OCI-LY7 (cell line): Measurements from ENCODE around the gene SERINC1. TPM values are rescaled to one million over a fixed set of nuclear protein-coding genes. Genes with fewer than 3 reads are reported as not detected.
"Not testable (repeated sequence)": the region's sequence is repeated elsewhere in the genome, so short reads cannot be mapped to it uniquely, and the experiment has no call there.

Experiments used
- BruUV-seq: library from RNA; stranded (reverse); fragments of 400-500 nt; replicated peaks from 2 replicates; lab custom pipeline; 2021; lab: Mats Ljungman, UMichigan
- CTCF ChIA-PET: fragments of 300-600 bp; sonication (Branson Sonifier 250); formaldehyde crosslinking; loops from one replicate; lab custom pipeline; 2022; ENCODE audit warnings: antibody characterized with exemption; ENCODE audit not compliant: unreplicated experiment; lab: Charles Lee
- POLR2A ChIA-PET: fragments of 300-600 bp; sonication (Branson Sonifier 250); formaldehyde crosslinking; loops from one replicate; lab custom pipeline; 2022; ENCODE audit warnings: antibody characterized with exemption; lab: Charles Lee
- DNase-seq: peaks from one replicate; pipeline ENCODE4 v3.0.0-alpha.2; 2015; ENCODE audit warnings: low spot score
- H2AFZ ChIP-seq: fragments of 200-600 bp; sonication (generic), shearing (Covaris generic); 2 replicates; pipeline ENCODE4 v1.6.1; 2014; ENCODE audit warnings: mild to moderate bottlenecking, antibody characterized with exemption, low read length, moderate library complexity
- H3K27ac ChIP-seq: fragments of 200-600 bp; sonication (generic); 2 replicates; pipeline ENCODE4 v1.5.1; 2014; ENCODE audit warnings: mixed run types, low read depth, mild to moderate bottlenecking, moderate library complexity, low read length, inconsistent platforms; ENCODE audit not compliant: poor library complexity, severe bottlenecking
- H3K36me3 ChIP-seq: fragments of 200-600 bp; sonication (generic); 2 replicates; pipeline ENCODE4 v1.6.1; 2014; ENCODE audit warnings: mild to moderate bottlenecking, antibody characterized with exemption, low read length, moderate library complexity, mixed read lengths; ENCODE audit not compliant: insufficient read depth
- H3K4me1 ChIP-seq: fragments of 200-600 bp; sonication (generic); 2 replicates; pipeline ENCODE4 v1.5.1; 2014; ENCODE audit warnings: mild to moderate bottlenecking, low read length; ENCODE audit not compliant: insufficient read depth, poor library complexity, severe bottlenecking
- H3K4me2 ChIP-seq: fragments of 200-600 bp; sonication (generic); 2 replicates; pipeline ENCODE4 v1.6.1; 2014; ENCODE audit warnings: mild to moderate bottlenecking, low read length
- H3K4me3 ChIP-seq: fragments of 200-600 bp; sonication (generic); 2 replicates; pipeline ENCODE4 v1.5.1; 2014; ENCODE audit warnings: mild to moderate bottlenecking, low read depth, low read length; ENCODE audit not compliant: poor library complexity, severe bottlenecking
- H3K79me2 ChIP-seq: fragments of 200-600 bp; sonication (generic); 2 replicates; pipeline ENCODE4 v1.6.1; 2016; ENCODE audit warnings: low read depth, mild to moderate bottlenecking, low read length, moderate library complexity, mixed read lengths; ENCODE audit not compliant: insufficient read depth
- H3K9me2 ChIP-seq: fragments of 200-600 bp; sonication (generic); 2 replicates; pipeline ENCODE4 v1.6.1; 2016; ENCODE audit warnings: mild to moderate bottlenecking, low read length, mixed read lengths; ENCODE audit not compliant: insufficient read depth
- H3K9me3 ChIP-seq: fragments of 200-600 bp; sonication (generic); 2 replicates; pipeline ENCODE4 v1.6.1; 2014; ENCODE audit warnings: mild to moderate bottlenecking, mixed run types, low read length, mixed read lengths
- H4K20me1 ChIP-seq: fragments of 200-600 bp; sonication (generic); 2 replicates; pipeline ENCODE4 v1.6.1; 2014; ENCODE audit warnings: mild to moderate bottlenecking, antibody characterized with exemption, low read length, moderate library complexity, mixed read lengths; ENCODE audit not compliant: insufficient read depth
- EZH2phosphoT487 ChIP-seq: fragments of 200-600 bp; sonication (generic); IDR thresholded peaks from 2 replicates; pipeline ENCODE4 v1.6.1; 2018; ENCODE audit warnings: low read depth, borderline replicate concordance, mild to moderate bottlenecking, mixed run types, antibody characterized with exemption, low read length, moderate library complexity, mixed read lengths
- intact Hi-C: fragments of 100-400 bp; cut with micrococcal nuclease; formaldehyde crosslinking; loops from one replicate; pipeline ENCODE4 v1.10.0; 2022; ENCODE audit not compliant: unreplicated experiment
- total RNA-seq, 2 experiments: library from RNA; depleted of rRNA in 1 of 2; stranded (reverse); fragments of >200 nt in 1 of 2; shearing (Covaris generic) in 1 of 2; gene quantifications; 2 replicates each; pipeline ENCODE4 v1.2.3, GENCODE V29; 2014 to 2022
- TF ChIP-seq, protein P1 (sequence below): fragments of 200-600 bp; sonication (generic); conservative IDR thresholded peaks from 2 replicates; pipeline ENCODE4 v1.5.1; 2014; ENCODE audit warnings: mild to moderate bottlenecking, antibody characterized with exemption, low read length, moderate library complexity, mixed read lengths

Gene SERINC1
- total RNA-seq, 2 experiments from 2014 or later, result 12.8 to 26.0 TPM

DNA sequence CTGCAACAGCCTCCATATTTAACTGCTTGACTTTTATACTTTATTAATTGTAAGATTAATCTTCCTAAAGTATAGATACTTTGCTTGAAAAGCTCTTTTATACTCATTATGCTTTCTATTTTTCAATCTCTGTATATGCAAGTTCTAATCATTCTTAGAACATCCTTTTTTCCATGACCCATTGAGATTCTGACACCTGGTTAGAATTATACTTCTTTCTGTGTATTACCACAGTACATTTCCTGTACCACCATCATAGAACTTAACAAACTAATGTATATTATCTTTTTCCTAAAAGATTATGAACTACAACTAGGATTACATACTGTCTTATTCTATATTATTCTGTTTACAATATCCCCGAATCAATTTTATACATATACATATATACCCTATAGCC lies 13.5 kb downstream of the SERINC1 start:
- no peak overlapping the region for H3K4me3 ChIP-seq
- no peaks in the 10 kb centered on the region for H3K9me3 ChIP-seq
- intact Hi-C loops, result no loop called here
- H3K4me2 ChIP-seq, result no peak overlapping the region
- POLR2A ChIA-PET, result interaction anchor here (2.2 kb wide), 1 partner anchor 8 kb away, joined by 6 read pairs; no protein-coding TSS in a partner anchor
- H3K79me2 ChIP-seq, result peaks cover 50% of the 10 kb centered on the region
- no peak overlapping the region for H3K27ac ChIP-seq
- CTCF ChIA-PET, result no interaction called here
- H2AFZ ChIP-seq, result no peak overlapping the region
- TF ChIP-seq, protein P1, sequence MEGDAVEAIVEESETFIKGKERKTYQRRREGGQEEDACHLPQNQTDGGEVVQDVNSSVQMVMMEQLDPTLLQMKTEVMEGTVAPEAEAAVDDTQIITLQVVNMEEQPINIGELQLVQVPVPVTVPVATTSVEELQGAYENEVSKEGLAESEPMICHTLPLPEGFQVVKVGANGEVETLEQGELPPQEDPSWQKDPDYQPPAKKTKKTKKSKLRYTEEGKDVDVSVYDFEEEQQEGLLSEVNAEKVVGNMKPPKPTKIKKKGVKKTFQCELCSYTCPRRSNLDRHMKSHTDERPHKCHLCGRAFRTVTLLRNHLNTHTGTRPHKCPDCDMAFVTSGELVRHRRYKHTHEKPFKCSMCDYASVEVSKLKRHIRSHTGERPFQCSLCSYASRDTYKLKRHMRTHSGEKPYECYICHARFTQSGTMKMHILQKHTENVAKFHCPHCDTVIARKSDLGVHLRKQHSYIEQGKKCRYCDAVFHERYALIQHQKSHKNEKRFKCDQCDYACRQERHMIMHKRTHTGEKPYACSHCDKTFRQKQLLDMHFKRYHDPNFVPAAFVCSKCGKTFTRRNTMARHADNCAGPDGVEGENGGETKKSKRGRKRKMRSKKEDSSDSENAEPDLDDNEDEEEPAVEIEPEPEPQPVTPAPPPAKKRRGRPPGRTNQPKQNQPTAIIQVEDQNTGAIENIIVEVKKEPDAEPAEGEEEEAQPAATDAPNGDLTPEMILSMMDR, result no peak
- no peak for TF ChIP-seq EZH2phosphoT487
- H3K4me1 ChIP-seq, result no peaks in the 10 kb centered on the region
- BruUV-seq, result no TSS peak
- peaks cover 15% of the 10 kb centered on the region; the same call in 1 of the 2 replicates for H4K20me1 ChIP-seq
- no peak for DNase-seq
- no peaks in the 10 kb centered on the region for H3K9me2 ChIP-seq
- peaks cover 48% of the 10 kb centered on the region for H3K36me3 ChIP-seq

DNA sequence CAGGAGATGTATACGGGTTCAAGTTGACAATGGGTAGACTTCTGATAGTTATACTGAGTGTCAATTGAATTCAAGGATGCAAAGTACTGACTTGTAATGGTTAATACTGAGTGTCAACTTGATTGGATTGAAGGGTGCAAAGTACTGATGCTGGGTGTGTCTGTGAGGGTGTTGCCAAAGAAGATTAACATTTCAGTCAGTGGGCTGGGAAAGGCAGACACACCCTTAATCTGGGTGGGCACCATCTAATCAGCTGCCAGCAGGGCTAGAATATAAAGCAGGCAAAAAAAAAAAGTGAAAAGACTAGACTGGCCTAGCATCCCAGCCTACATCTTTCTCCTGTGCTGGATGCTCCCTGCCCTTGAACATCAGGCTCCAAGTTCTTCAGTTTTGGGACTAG lies 16.5 kb downstream of the SERINC1 start:
- H2AFZ ChIP-seq, H3K4me3 ChIP-seq, DNase-seq, H3K9me3 ChIP-seq, H3K4me2 ChIP-seq, CTCF ChIA-PET, BruUV-seq, intact Hi-C loops, H3K9me2 ChIP-seq, H3K4me1 ChIP-seq, H3K27ac ChIP-seq: not testable (repeated sequence)
- Histone ChIP-seq H4K20me1 (peaks cover 12% of the 10 kb centered on the region; the same call in 1 of the 2 replicates), H3K36me3 (peaks cover 77% of the 10 kb centered on the region), H3K79me2 (peaks cover 20% of the 10 kb centered on the region)
- POLR2A ChIA-PET, result interaction anchor here (1.0 kb wide), 1 partner anchor 12 kb away, joined by 3 read pairs; no protein-coding TSS in a partner anchor

DNA sequence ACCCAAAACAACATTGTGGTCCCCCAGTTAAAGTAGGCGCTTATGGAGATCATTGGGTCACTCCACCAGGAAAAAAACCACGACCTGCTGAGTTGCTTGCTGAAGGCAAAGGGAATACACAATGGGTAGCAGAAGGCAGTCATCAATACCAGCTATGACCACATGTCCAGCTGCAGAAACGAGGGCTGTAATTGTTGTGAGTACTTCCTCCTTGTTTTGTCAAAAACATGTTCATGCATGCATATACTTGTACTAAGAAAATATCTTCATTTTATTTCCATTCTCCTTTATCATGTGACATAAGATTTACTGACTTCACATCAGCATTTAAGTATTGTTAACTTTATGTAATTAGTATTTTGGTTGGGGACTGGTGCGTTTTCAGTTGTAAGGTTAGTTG lies 16.9 kb downstream of the SERINC1 start:
- Histone ChIP-seq H3K79me2 (peaks cover 16% of the 10 kb centered on the region), H3K4me2 (no peak overlapping the region), H3K27ac (no peak overlapping the region), H2AFZ (no peak overlapping the region), H3K36me3 (peaks cover 79% of the 10 kb centered on the region), H3K9me3 (no peaks in the 10 kb centered on the region), H3K4me1 (no peaks in the 10 kb centered on the region), H3K4me3 (no peak overlapping the region), H4K20me1 (peaks cover 12% of the 10 kb centered on the region; the same call in 1 of the 2 replicates), H3K9me2 (no peaks in the 10 kb centered on the region)
- CTCF ChIA-PET, result no interaction called here
- no peak for DNase-seq
- BruUV-seq, result no TSS peak
- POLR2A ChIA-PET, result interaction anchor here (0.7 to 1.0 kb wide), 3 partner anchors 11 to 25 kb away, joined by 3 read pairs; no protein-coding TSS in a partner anchor
- intact Hi-C loops, result no loop called here
- no peak for TF ChIP-seq EZH2phosphoT487
- TF ChIP-seq, protein P1, result no peak
